Effector memory CD4-positive, alpha-beta T cell (primary cell): ENCODE measurements around the gene PISD.

ENCODE experiments used
- DNase-seq, 3 donors: peaks; one replicate each; pipeline ENCODE4 v3.0.0-alpha.2; 2020
- H3K27ac ChIP-seq: 2 replicates; pipeline ENCODE4 v1.7.0; 2013; ENCODE audit warnings: mild to moderate bottlenecking, low read length, moderate library complexity; ENCODE audit not compliant: insufficient read depth, poor library complexity, severe bottlenecking
- H3K27me3 ChIP-seq: replicated peaks from 2 replicates; pipeline ENCODE4 v1.7.0; 2013; ENCODE audit warnings: mild to moderate bottlenecking, low read length; ENCODE audit not compliant: insufficient read depth, control insufficient read depth, poor library complexity, severe bottlenecking
- H3K36me3 ChIP-seq: 2 replicates; pipeline ENCODE4 v1.7.0; 2013; ENCODE audit warnings: mild to moderate bottlenecking, low read length, moderate library complexity; ENCODE audit not compliant: control insufficient read depth, insufficient read depth
- H3K4me1 ChIP-seq: 2 replicates; pipeline ENCODE4 v1.7.0; 2013; ENCODE audit warnings: low read length, mild to moderate bottlenecking; ENCODE audit not compliant: control insufficient read depth, insufficient read depth, poor library complexity, severe bottlenecking
- H3K4me3 ChIP-seq: 2 replicates; pipeline ENCODE4 v1.7.0; 2013; ENCODE audit warnings: low read length, low read depth, mild to moderate bottlenecking; ENCODE audit not compliant: insufficient read depth, poor library complexity, severe bottlenecking
- H3K9me3 ChIP-seq: 2 replicates; pipeline ENCODE4 v1.7.0; 2013; ENCODE audit warnings: mild to moderate bottlenecking, low read length, moderate library complexity; ENCODE audit not compliant: control insufficient read depth

The PISD gene

GRCh38 chr22:31626427-31627150 lies 35.4 kb downstream of the PISD start:
- H3K9me3 ChIP-seq, result no peaks in the 10 kb centered on the region
- H3K4me1 ChIP-seq, result peaks cover 19% of the 10 kb centered on the region
- H3K36me3 ChIP-seq, result no peaks in the 10 kb centered on the region
- peak overlapping the region; percentile 10 for H3K27ac ChIP-seq
- H3K27me3 ChIP-seq, result no peaks in the 10 kb centered on the region
- no peak overlapping the region for H3K4me3 ChIP-seq
- DNase-seq, result no peak

GRCh38 chr22:31625661-31626426 lies 36.2 kb downstream of the PISD start:
- peaks cover 5% of the 10 kb centered on the region for H3K36me3 ChIP-seq

GRCh38 chr22:31625257-31625640 lies 36.8 kb downstream of the PISD start:
- H3K27me3 ChIP-seq, result no peaks in the 10 kb centered on the region
- no peak overlapping the region for H3K4me3 ChIP-seq
- peaks cover 10% of the 10 kb centered on the region for H3K4me1 ChIP-seq
- no peaks in the 10 kb centered on the region for H3K9me3 ChIP-seq
- no peak overlapping the region for H3K27ac ChIP-seq
- peaks cover 11% of the 10 kb centered on the region for H3K36me3 ChIP-seq
- no peak for DNase-seq

More at GRCh38 chr22:31625661-31626426, 36.2 kb downstream of the PISD start:
- no peak for DNase-seq
- Histone ChIP-seq H3K4me3 (no peak overlapping the region), H3K27ac (peak overlapping the region; percentile 10), H3K9me3 (no peaks in the 10 kb centered on the region), H3K27me3 (no peaks in the 10 kb centered on the region), H3K4me1 (peaks cover 13% of the 10 kb centered on the region)

GRCh38 chr22:31623592-31624304 lies 38.3 kb downstream of the PISD start:
- no peaks in the 10 kb centered on the region for H3K27me3 ChIP-seq
- DNase-seq, result no peak
- H3K4me1 ChIP-seq, result no peaks in the 10 kb centered on the region
- H3K4me3 ChIP-seq, result no peak overlapping the region
- H3K9me3 ChIP-seq, result no peaks in the 10 kb centered on the region
- no peak overlapping the region for H3K27ac ChIP-seq
- peaks cover 26% of the 10 kb centered on the region for H3K36me3 ChIP-seq

GRCh38 chr22:31622980-31623379 lies 39.0 kb downstream of the PISD start:
- DNase-seq, result no peak
- Histone ChIP-seq H3K36me3 (peaks cover 33% of the 10 kb centered on the region), H3K27me3 (no peaks in the 10 kb centered on the region), H3K27ac (no peak overlapping the region), H3K4me1 (no peaks in the 10 kb centered on the region), H3K4me3 (no peak overlapping the region), H3K9me3 (no peaks in the 10 kb centered on the region)

- no peaks in the 10 kb centered on the region for H3K27me3 ChIP-seq
- no peaks in the 10 kb centered on the region for H3K9me3 ChIP-seq
- peaks cover 44% of the 10 kb centered on the region for H3K36me3 ChIP-seq
- no peak overlapping the region for H3K27ac ChIP-seq
- no peaks in the 10 kb centered on the region for H3K4me1 ChIP-seq
- DNase-seq, result no peak
- no peak overlapping the region for H3K4me3 ChIP-seq
Measured at GRCh38 chr22:31621507-31622124, 40.4 kb downstream of the PISD start.

GRCh38 chr22:31620756-31621480 lies 41.1 kb downstream of the PISD start:
- Histone ChIP-seq H3K9me3 (no peaks in the 10 kb centered on the region), H3K4me1 (no peaks in the 10 kb centered on the region), H3K27ac (no peak overlapping the region), H3K36me3 (peaks cover 46% of the 10 kb centered on the region), H3K4me3 (no peak overlapping the region), H3K27me3 (no peaks in the 10 kb centered on the region)
- no peak for DNase-seq

GRCh38 chr22:31619611-31620300 lies 42.3 kb downstream of the PISD start:
- H3K27ac ChIP-seq, result no peak overlapping the region
- DNase-seq, result no peak
- no peaks in the 10 kb centered on the region for H3K4me1 ChIP-seq
- peaks cover 46% of the 10 kb centered on the region for H3K36me3 ChIP-seq
- H3K27me3 ChIP-seq, result no peaks in the 10 kb centered on the region
- no peak overlapping the region for H3K4me3 ChIP-seq
- no peaks in the 10 kb centered on the region for H3K9me3 ChIP-seq
